GM23248 (cell line): Measurements from ENCODE around the gene TRPM2. TPM values are rescaled to one million over a fixed set of nuclear protein-coding genes. Genes with fewer than 3 reads are reported as not detected.

Experiments
- DNase-seq: peaks from one replicate; pipeline ENCODE4 v3.0.0-alpha.2; 2015
- H2AFZ ChIP-seq: fragments of 200-600 bp; sonication (generic); 2 replicates; pipeline ENCODE4 v1.6.1; 2016; ENCODE audit warnings: antibody characterized with exemption
- H3F3A ChIP-seq: fragments of 200-600 bp; sonication (generic); 2 replicates; pipeline ENCODE4 v1.6.1; 2016; ENCODE audit warnings: mild to moderate bottlenecking, antibody characterized with exemption, mixed run types; ENCODE audit not compliant: insufficient read depth
- H3K27ac ChIP-seq: fragments of 200-600 bp; sonication (generic); 2 replicates; pipeline ENCODE4 v1.5.1; 2016; ENCODE audit warnings: mild to moderate bottlenecking
- H3K27me3 ChIP-seq: fragments of 200-600 bp; sonication (generic); replicated peaks from 2 replicates; pipeline ENCODE4 v1.6.1; 2016; ENCODE audit warnings: mild to moderate bottlenecking; ENCODE audit not compliant: insufficient read depth
- H3K36me3 ChIP-seq: fragments of 200-600 bp; sonication (generic); 2 replicates; pipeline ENCODE4 v1.6.1; 2016; ENCODE audit warnings: low read depth, mild to moderate bottlenecking
- H3K4me1 ChIP-seq: fragments of 200-600 bp; sonication (generic); 2 replicates; pipeline ENCODE4 v1.6.1; 2016; ENCODE audit warnings: mild to moderate bottlenecking; ENCODE audit not compliant: insufficient read depth
- H3K4me2 ChIP-seq: fragments of 200-600 bp; sonication (generic); one replicate; pipeline ENCODE4 v1.6.1; 2016; ENCODE audit warnings: mild to moderate bottlenecking; ENCODE audit not compliant: unreplicated experiment
- H3K4me3 ChIP-seq: fragments of 200-600 bp; sonication (generic); 2 replicates; pipeline ENCODE4 v1.5.1; 2016; ENCODE audit warnings: mild to moderate bottlenecking
- H3K79me2 ChIP-seq: fragments of 200-600 bp; sonication (generic); 2 replicates; pipeline ENCODE4 v1.6.1; 2016; ENCODE audit warnings: mild to moderate bottlenecking; ENCODE audit not compliant: insufficient read depth
- H3K9ac ChIP-seq: fragments of 200-600 bp; sonication (generic); 2 replicates; pipeline ENCODE4 v1.6.1; 2016; ENCODE audit warnings: mild to moderate bottlenecking
- H3K9me2 ChIP-seq: fragments of 200-600 bp; sonication (generic); 2 replicates; pipeline ENCODE4 v1.6.1; 2016; ENCODE audit warnings: mixed run types, mild to moderate bottlenecking, moderate library complexity; ENCODE audit not compliant: insufficient read depth
- H3K9me3 ChIP-seq: fragments of 200-600 bp; sonication (generic); one replicate; pipeline ENCODE4 v1.6.1; 2017; ENCODE audit warnings: low read depth
- H4K20me1 ChIP-seq: fragments of 200-600 bp; sonication (generic); 2 replicates; pipeline ENCODE4 v1.6.0; 2016; ENCODE audit not compliant: insufficient read depth
- EZH2 ChIP-seq: fragments of 200-600 bp; sonication (generic); IDR thresholded peaks from 2 replicates; pipeline ENCODE4 v1.6.1; 2018; ENCODE audit warnings: antibody characterized with exemption, mild to moderate bottlenecking; ENCODE audit not compliant: insufficient read depth, poor library complexity, severe bottlenecking
- EZH2phosphoT487 ChIP-seq: fragments of 200-600 bp; sonication (generic); IDR thresholded peaks from 2 replicates; pipeline ENCODE4 v1.6.1; 2018; ENCODE audit warnings: antibody characterized with exemption, moderate library complexity, mild to moderate bottlenecking, low read depth; ENCODE audit not compliant: insufficient read depth
- WGBS, 2 experiments: methylation state at CpG; one replicate each; pipeline ENCODE4 v1.1.6; 2015 to 2017; ENCODE audit warnings: low lambda C conversion rate in 2 of 2, low coverage in 1 of 2; ENCODE audit errors: missing lambda C conversion rate in 2 of 2; 5-methylcytosine and 5-hydroxymethylcytosine counted together
- in situ Hi-C: fragments of 300-500 bp; cut with MboI; formaldehyde crosslinking; loops from 2 replicates; pipeline ENCODE4 v1.15.0; 2020
- polyA plus RNA-seq: library from polyadenylated mRNA; unstranded; fragments of >200 nt; fragmentation: Nextera tagmentation; extraction: Ambion mirVana; gene quantifications from 2 replicates; pipeline ENCODE4 v1.2.1, GENCODE V29; 2016
- total RNA-seq: library from RNA; depleted of rRNA; stranded (reverse); fragments of >200 nt; shearing (Covaris generic); gene quantifications from 2 replicates; pipeline ENCODE4 v1.2.3, GENCODE V29; 2014

Gene TRPM2
- total and polyA plus RNA-seq, 2 experiments from 2014 or later: 0.22 TPM; not detected in 1

GRCh38 chr21:44437696-44438431 lies 84.4 kb downstream of the TRPM2 start:
- TF ChIP-seq EZH2 (no peak), EZH2phosphoT487 (no peak)
- no peak overlapping the region for H3K27ac ChIP-seq
- no peaks in the 10 kb centered on the region for H3F3A ChIP-seq
- H3K27me3 ChIP-seq: peaks cover 3% of the 10 kb centered on the region; the same call in 1 of the 2 replicates
- H3K79me2 ChIP-seq: no peaks in the 10 kb centered on the region
- H3K9me3 ChIP-seq: no peaks in the 10 kb centered on the region
- no peak for DNase-seq
- in situ Hi-C loops: no loop called here
- no peak overlapping the region for H3K4me3 ChIP-seq
- no peak overlapping the region for H3K4me2 ChIP-seq
- H3K36me3 ChIP-seq: no peaks in the 10 kb centered on the region
- no peaks in the 10 kb centered on the region for H3K4me1 ChIP-seq
- H3K9me2 ChIP-seq: no peaks in the 10 kb centered on the region
- no peaks in the 10 kb centered on the region for H4K20me1 ChIP-seq
- H3K9ac ChIP-seq: no peak overlapping the region
- 53 to 54% methylated on average over 15 to 19 of the region's 19 CpGs for WGBS, 2 experiments
- no peak overlapping the region for H2AFZ ChIP-seq

GRCh38 chr21:44438531-44439210 lies 85.2 kb downstream of the TRPM2 start:
- TF ChIP-seq EZH2phosphoT487 (no peak), EZH2 (no peak)
- Histone ChIP-seq H3K36me3 (no peaks in the 10 kb centered on the region), H3K4me3 (no peak overlapping the region), H3K9me2 (no peaks in the 10 kb centered on the region), H3F3A (no peaks in the 10 kb centered on the region), H3K4me1 (no peaks in the 10 kb centered on the region), H2AFZ (no peak overlapping the region), H3K27me3 (peaks cover 3% of the 10 kb centered on the region; the same call in 1 of the 2 replicates), H3K4me2 (no peak overlapping the region), H3K27ac (no peak overlapping the region), H4K20me1 (no peaks in the 10 kb centered on the region), H3K79me2 (no peaks in the 10 kb centered on the region), H3K9me3 (no peaks in the 10 kb centered on the region), H3K9ac (no peak overlapping the region)
- in situ Hi-C loops: no loop called here
- DNase-seq: no peak
- WGBS, 2 experiments: 29 to 50% methylated on average over 13 to 34 of the region's 34 CpGs

GRCh38 chr21:44439211-44439600 lies 85.8 kb downstream of the TRPM2 start:
- H3K79me2 ChIP-seq: no peaks in the 10 kb centered on the region
- no peaks in the 10 kb centered on the region for H3K36me3 ChIP-seq
- no peaks in the 10 kb centered on the region for H4K20me1 ChIP-seq
- H3K4me3 ChIP-seq: no peak overlapping the region
- peaks cover 3% of the 10 kb centered on the region; the same call in 1 of the 2 replicates for H3K27me3 ChIP-seq
- H3K4me2 ChIP-seq: no peak overlapping the region
- TF ChIP-seq EZH2 (no peak), EZH2phosphoT487 (no peak)
- no peaks in the 10 kb centered on the region for H3K4me1 ChIP-seq
- no peaks in the 10 kb centered on the region for H3K9me3 ChIP-seq
- in situ Hi-C loops: no loop called here
- H3F3A ChIP-seq: no peaks in the 10 kb centered on the region
- no peak overlapping the region for H3K9ac ChIP-seq
- no peaks in the 10 kb centered on the region for H3K9me2 ChIP-seq
- no peak for DNase-seq
- no peak overlapping the region for H2AFZ ChIP-seq
- 39 to 40% methylated on average over 9 to 11 of the region's 11 CpGs for WGBS, 2 experiments
- no peak overlapping the region for H3K27ac ChIP-seq

- WGBS, 2 experiments: 23 to 28% methylated on average over 22 to 29 of the region's 33 CpGs
- H2AFZ ChIP-seq: no peak overlapping the region
- no peak for DNase-seq
- no peak overlapping the region for H3K27ac ChIP-seq
- H4K20me1 ChIP-seq: no peaks in the 10 kb centered on the region
- no peaks in the 10 kb centered on the region for H3K36me3 ChIP-seq
- H3K4me2 ChIP-seq: no peak overlapping the region
- in situ Hi-C loops: no loop called here
- no peaks in the 10 kb centered on the region for H3K4me1 ChIP-seq
- no peak for TF ChIP-seq EZH2phosphoT487
- no peak for TF ChIP-seq EZH2
- H3F3A ChIP-seq: no peaks in the 10 kb centered on the region
- no peak overlapping the region for H3K9ac ChIP-seq
- H3K9me3 ChIP-seq: no peaks in the 10 kb centered on the region
- H3K27me3 ChIP-seq: peaks cover 10% of the 10 kb centered on the region; the same call in 1 of the 2 replicates
- H3K4me3 ChIP-seq: no peak overlapping the region
- no peaks in the 10 kb centered on the region for H3K79me2 ChIP-seq
- no peaks in the 10 kb centered on the region for H3K9me2 ChIP-seq
Observed at GRCh38 chr21:44440241-44441040, 87.0 kb downstream of the TRPM2 start.
